HG02973 (cell line): Measurements from ENCODE around the gene PAXIP1.
"Not testable (repeated sequence)": the region's sequence is repeated elsewhere in the genome, so short reads cannot be mapped to it uniquely, and the experiment has no call there.

Source experiments
- ATAC-seq: cut with Tn5 transposase; IDR thresholded peaks from one replicate; pipeline ENCODE4 v1.9.1; 2021; ENCODE audit warnings: moderate library complexity; ENCODE audit not compliant: unreplicated experiment

PAXIP1 gene

GRCh38 chr7:154950960-154951359, 52.0 kb downstream of the PAXIP1 start:
- no peak for ATAC-seq

GRCh38 chr7:154947604-154948003, 55.3 kb downstream of the PAXIP1 start:
- ATAC-seq: no peak

- ATAC-seq: no peak
These were observed 56.8 kb downstream of the PAXIP1 start for GRCh38 chr7:154946166-154946565.

- no peak for ATAC-seq
These were observed 59.0 kb downstream of the PAXIP1 start for GRCh38 chr7:154943906-154944305.

- ATAC-seq: no peak
These were observed 60.2 kb downstream of the PAXIP1 start for GRCh38 chr7:154942691-154943090.

GRCh38 chr7:154937837-154938236, 65.1 kb downstream of the PAXIP1 start:
- no peak for ATAC-seq

GRCh38 chr7:154934353-154934952, 68.5 kb downstream of the PAXIP1 start:
- ATAC-seq: not testable (repeated sequence)

- ATAC-seq: no peak
These were observed 71.0 kb downstream of the PAXIP1 start for GRCh38 chr7:154931906-154932305.

GRCh38 chr7:154929006-154929726, 73.8 kb downstream of the PAXIP1 start:
- no peak for ATAC-seq

GRCh38 chr7:154928136-154929005, 74.6 kb downstream of the PAXIP1 start:
- peak; percentile 78 for ATAC-seq

GRCh38 chr7:154927624-154928125, 75.2 kb downstream of the PAXIP1 start:
- ATAC-seq: peak; percentile 59

- not testable (repeated sequence) for ATAC-seq
These were observed 80.5 kb downstream of the PAXIP1 start for GRCh38 chr7:154922472-154922871.

GRCh38 chr7:154919344-154920225, 83.3 kb downstream of the PAXIP1 start:
- ATAC-seq: no peak

- ATAC-seq: no peak
These were observed 84.2 kb downstream of the PAXIP1 start for GRCh38 chr7:154918741-154919140.

GRCh38 chr7:154918266-154918665, 84.7 kb downstream of the PAXIP1 start:
- no peak for ATAC-seq

- ATAC-seq: no peak
These were observed 85.1 kb downstream of the PAXIP1 start for GRCh38 chr7:154917808-154918160.

GRCh38 chr7:154916856-154917807, 85.8 kb downstream of the PAXIP1 start:
- ATAC-seq: no peak

- ATAC-seq: no peak
These were observed 86.5 kb downstream of the PAXIP1 start for GRCh38 chr7:154916381-154916780.

GRCh38 chr7:154915600-154915999, 87.3 kb downstream of the PAXIP1 start:
- no peak for ATAC-seq
